HG02852 (cell line): ENCODE measurements around the gene DDX49.
"Not testable (repeated sequence)": the region's sequence is repeated elsewhere in the genome, so short reads cannot be mapped to it uniquely, and the experiment has no call there.

Source experiments
- ATAC-seq: cut with Tn5 transposase; IDR thresholded peaks from one replicate; pipeline ENCODE4 v1.9.1; 2021; ENCODE audit warnings: mild to moderate bottlenecking, moderate library complexity; ENCODE audit not compliant: unreplicated experiment

The DDX49 gene

DNA sequence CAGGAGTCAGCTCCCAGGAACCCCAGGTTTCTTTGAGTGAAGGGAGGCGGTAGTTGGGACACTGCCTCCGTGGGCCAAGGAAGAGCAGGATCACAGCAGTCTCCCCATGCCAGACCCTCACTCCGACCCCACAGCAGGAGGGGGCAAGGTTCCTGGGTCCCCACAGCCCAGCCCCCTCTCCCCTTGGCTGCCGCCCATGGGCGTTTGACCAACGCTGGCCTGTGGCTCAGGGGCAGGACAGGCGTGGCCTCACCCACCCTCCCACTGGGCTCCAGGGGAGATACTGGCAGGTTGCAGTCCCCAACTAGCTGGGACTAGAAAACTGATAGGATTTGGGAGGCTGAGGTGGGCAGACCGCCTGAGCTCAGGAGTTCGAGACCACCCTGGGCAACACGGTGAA lies 9.5 kb upstream of the DDX49 start:
- ATAC-seq, result no peak

GRCh38 chr19:18910801-18911436 lies 8.6 kb upstream of the DDX49 start:
- ATAC-seq, result no peak

DNA sequence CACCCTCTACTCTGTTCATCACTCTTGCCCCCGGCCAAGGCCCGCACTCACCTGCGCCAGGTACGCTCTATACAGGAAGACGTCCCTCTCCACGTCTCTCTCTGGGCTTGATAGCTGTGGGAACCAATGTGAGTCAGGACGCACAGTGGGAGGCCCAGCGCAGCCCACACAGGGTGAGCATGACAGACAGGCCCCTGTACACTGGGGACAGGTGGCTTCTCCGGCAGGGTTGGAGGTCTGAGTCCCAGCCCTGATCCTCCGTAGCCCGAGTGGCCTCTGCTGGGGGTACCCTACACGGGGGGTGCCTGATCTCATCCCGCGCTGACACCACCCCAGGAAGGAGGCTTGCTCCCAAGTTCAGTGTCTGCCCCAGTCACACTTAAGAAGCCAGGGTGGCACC lies 6.6 kb upstream of the DDX49 start:
- no peak for ATAC-seq

DNA sequence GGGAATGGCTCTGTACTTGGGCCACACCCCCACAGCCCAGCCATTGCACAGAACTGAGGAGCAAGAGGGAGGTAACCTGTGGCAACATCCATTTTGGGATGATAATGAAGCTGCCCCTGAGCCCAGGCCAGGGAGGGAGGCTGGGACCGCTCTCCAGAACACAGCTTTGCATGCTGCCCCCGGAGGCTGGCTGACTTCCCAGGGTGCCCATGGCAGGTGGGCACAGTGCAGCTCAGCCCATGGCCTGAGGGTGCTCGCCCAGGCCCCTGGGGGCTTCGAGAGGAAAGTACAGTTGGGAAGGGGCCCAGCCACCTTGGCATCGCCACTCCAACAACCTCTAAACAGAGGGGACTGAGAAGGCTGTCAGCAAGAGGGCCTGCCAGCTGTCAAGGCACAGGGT lies 6.0 kb upstream of the DDX49 start:
- no peak for ATAC-seq

GRCh38 chr19:18915639-18916038 lies 3.9 kb upstream of the DDX49 start:
- no peak for ATAC-seq

- not testable (repeated sequence) for ATAC-seq
These were observed 1.9 kb upstream of the DDX49 start for GRCh38 chr19:18917593-18917992.

DNA sequence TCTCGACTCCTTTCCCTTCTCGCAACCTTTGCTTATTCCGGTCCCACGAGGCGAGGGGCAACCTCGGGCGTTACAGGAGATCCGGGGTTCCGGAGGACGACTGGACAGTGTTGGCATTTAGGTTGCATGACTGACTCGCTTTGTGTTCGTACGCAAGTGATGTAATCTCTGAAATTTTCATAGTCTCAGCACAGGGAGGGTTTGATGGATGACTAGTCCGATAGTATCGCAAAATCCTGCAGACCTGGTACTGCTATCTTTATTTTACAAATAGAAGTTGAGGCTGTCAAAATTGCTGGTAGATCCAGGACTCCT lies 342 bp downstream of the DDX49 start:
- no peak for ATAC-seq

GRCh38 chr19:18920400-18920799 lies 885 bp downstream of the DDX49 start:
- ATAC-seq, result no peak

DNA sequence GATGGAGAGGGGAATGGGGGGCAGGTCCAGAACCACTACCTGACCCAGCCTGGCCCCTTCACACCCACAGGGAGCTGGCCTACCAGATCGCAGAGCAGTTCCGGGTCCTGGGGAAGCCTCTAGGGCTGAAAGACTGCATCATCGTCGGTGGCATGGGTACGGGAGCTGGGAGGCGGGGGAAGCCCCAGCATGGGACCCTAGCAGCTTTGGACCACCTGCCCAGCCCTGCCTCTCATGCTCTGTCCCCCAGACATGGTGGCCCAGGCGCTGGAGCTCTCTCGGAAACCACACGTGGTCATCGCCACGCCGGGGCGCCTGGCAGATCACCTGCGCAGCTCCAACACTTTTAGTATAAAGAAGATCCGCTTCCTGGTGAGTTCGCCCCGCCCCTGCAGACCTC lies 2.1 kb downstream of the DDX49 start:
- no peak for ATAC-seq

GRCh38 chr19:18922228-18922985 lies 2.9 kb downstream of the DDX49 start:
- ATAC-seq, result no peak

GRCh38 chr19:18924684-18925213 lies 5.2 kb downstream of the DDX49 start:
- no peak for ATAC-seq

DNA sequence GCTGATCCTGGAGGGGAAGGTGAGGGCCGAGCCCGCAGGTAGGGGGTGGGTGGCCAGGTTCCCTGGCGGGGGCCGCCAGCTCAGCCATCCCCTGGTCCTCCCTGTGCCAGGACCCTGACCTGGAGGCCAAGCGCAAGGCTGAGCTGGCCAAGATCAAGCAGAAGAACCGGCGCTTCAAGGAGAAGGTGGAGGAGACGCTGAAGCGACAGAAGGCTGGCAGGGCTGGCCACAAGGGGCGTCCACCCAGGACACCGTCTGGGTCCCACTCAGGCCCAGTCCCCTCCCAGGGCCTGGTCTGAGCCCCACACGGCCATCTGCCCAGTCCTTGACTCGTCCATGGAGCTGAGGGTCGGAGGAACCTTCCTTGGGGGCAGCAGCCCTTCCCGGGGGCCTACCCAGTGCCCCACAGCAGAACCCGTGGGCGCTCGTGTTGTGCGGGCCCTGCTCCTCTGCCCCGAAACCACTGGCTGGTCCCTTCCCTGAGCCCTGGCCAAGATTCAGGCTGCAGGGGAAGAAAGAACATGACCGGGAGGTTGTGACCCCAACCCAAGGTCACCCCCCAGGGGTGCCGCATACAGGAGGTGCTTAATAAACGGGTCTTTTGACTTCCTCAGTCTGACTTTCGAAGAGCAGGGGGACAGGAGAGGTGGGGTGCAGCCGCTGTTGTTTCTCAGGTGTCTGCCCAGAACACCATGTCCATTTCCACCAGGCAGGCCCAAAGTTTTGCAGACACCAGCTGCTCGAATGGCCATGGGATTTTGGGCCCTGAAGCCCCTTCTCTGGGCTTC lies 8.7 kb downstream of the DDX49 start:
- no peak for ATAC-seq

- no peak for ATAC-seq
These were observed 9.8 kb downstream of the DDX49 start for GRCh38 chr19:18929311-18929710.

DNA sequence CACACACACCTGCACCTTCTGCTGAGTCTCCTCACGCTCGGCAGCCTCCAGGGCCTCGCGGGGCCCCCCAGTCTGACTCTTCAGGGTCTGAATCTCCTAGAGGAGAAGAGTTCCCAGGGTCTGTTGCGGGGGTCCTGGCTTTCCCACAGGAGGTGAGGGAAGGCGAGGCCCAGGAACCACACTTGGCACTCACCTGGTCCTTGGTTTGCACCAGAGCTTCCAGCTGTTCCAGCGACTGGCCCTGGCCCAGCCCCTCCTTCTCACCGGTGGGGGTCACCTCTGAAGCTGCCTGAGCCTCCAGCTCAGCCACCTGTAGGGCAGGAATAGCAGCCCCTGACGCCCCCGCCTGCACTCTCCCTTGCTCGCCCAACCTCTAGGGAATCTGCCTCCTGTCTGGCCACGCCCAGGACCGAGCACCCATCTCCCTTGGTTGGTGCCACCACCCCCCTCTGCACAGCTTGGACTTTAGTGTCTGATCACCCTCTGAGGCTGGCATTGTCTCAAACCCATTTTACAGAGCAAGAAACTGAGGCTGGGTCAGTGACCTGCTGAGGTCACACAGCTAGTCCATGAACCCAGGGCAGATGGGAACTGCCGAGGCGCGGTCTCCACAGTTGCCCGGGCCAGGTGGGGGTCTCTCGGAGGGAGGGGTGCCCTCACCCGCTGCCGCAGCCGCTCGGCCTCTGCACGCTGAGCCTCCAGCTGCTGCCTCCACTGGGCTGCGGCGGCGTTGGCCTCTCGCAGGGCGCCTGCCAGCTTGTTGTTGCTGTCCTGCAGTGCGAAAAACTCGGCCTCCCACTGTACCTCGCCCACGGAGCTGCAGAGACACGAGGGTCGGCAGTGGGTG lies 12.0 kb downstream of the DDX49 start:
- ATAC-seq, result no peak

DNA sequence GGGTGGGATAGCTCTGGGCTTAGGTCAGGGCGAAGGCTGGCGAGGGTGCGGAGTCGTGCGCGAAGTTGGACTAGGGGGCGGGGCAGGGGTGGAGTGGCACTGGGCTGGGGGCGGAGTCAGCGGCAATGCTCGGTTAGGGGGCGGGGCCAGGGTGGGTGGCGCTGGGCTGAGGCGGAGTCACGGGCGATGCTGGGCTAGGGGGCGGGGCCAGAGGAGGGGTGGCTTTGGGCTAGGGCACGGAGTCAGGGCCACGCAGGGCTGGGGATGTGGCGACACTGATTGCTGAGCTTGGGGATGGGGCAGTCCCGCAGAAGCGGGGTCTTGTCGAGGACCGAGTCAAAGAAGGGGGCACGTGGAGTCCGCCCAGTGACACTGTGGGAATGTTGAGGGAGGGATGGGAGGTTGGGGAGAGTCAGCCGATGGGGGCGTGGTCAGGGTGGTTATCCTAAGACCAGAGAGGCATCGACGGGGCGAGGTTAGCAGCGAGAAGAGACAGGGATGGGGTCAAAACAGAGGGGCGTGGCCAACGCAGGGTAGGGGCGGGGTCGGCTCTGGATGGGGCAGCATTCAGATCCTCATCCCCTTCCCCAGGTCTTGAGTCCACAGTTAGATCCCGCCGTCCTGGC lies 12.8 kb downstream of the DDX49 start:
- no peak for ATAC-seq

GRCh38 chr19:18933297-18933696 lies 13.8 kb downstream of the DDX49 start:
- ATAC-seq, result no peak

GRCh38 chr19:18939163-18939562 lies 19.6 kb downstream of the DDX49 start:
- no peak for ATAC-seq

- no peak for ATAC-seq
These were observed 20.6 kb downstream of the DDX49 start for GRCh38 chr19:18939922-18940768.

GRCh38 chr19:18940769-18941627 lies 21.5 kb downstream of the DDX49 start, which contains the start of gene HOMER3:
HOMER3 (minus strand) TSS chr19:18941217; CDS start chr19:18938982, 2,235 bp downstream.
- no peak for ATAC-seq
